HG03095 (cell line): ENCODE results near the gene STXBP4.

Source experiments
- ATAC-seq: cut with Tn5 transposase; IDR thresholded peaks from one replicate; pipeline ENCODE4 v1.9.1; 2021; ENCODE audit warnings: moderate library complexity; ENCODE audit not compliant: unreplicated experiment

STXBP4 gene

GRCh38 chr17:54969658-54970572, 1.4 kb downstream of the STXBP4 start:
- no peak for ATAC-seq

DNA sequence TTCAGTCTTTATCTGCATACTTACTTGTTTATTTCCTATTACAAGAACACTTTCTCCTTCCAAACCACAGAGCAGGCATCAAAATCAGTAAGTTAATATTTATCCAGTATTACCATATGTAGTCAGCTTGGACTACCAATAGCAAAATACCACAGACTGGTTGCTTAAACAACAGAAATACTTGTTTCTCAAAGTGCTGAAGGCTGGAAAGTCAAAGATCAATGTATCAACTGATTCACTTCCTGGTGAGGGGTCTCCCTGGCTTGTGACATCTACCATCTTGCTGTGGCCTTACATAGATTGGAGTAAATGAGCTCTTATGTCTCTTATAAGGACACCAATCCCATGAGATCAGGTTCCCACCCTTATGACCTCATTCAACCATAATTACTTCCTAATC, 2.6 kb downstream of the STXBP4 start:
- ATAC-seq = no peak

DNA sequence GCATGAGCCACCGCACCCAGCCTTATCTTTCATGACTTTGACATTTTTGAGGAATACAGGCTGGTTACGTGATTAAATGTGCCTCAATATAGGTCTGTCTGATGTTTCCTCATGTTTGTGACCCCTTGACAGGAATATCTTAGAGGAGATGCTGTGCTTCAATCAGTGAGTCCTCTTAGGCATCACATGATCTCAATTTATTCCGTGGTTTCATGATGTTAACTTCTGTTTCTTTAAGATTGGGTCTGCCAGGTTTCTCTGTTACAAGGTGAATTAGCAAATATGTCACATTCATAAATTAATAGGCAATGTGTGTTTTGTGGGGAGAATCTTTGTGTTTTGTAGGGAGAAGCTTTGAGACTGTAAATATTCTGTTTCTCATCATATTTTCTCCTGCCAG, 3.3 kb downstream of the STXBP4 start:
- ATAC-seq = no peak

DNA sequence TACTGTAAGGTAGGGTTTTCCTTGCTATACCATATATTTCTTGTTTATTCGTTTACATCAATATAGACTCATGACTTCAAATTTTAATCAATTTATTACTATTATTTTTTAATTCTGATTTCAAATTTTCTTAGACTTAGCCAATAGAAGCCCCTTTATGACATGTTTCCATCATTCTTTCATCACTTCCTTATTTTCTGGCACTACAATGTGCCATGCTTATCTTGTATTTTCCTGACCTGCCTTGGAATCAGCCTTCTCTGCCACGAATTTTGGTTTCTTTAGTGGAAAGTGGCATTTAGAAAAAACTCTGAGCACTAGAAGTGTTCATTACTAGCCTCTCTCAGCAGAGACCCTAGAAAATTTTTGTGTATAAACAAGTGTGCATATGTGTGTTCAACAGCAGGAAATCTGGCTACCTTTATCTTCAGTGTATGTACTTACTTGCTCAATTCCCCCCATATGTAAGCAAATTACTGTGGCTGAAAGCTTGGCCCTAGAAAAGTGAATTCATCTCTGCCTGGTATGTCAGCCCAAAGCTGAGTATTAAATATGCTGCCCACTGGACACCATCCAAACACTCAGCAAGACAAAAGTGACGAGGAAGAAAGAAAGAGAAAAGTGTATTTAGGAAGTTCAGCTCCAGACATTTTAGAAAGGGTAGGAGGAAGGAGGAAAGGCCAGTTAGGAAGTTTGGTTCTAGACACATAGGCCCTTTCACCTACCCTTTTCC, 4.0 kb downstream of the STXBP4 start:
- no peak for ATAC-seq

GRCh38 chr17:54974759-54975158, 6.2 kb downstream of the STXBP4 start:
- no peak for ATAC-seq

GRCh38 chr17:54976316-54976715, 7.8 kb downstream of the STXBP4 start:
- ATAC-seq = no peak

DNA sequence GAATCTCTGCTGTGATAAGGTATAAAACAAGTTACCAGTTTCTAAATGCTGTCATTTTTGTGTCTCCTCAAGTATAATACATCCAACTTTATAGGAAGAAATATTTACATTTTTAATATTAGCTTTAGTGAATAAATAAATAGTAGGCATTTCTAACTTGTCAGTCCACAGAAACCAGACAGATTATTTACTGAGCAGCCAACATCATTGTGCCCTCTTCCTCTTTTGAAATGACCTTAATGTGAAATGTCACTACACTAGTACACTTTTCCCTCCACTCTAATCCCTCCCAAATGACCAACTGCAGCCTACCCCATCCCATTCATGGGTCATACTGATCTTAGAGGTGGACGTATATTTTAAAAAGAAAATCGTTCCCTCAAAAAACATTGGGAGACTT, 9.2 kb downstream of the STXBP4 start:
- no peak for ATAC-seq

DNA sequence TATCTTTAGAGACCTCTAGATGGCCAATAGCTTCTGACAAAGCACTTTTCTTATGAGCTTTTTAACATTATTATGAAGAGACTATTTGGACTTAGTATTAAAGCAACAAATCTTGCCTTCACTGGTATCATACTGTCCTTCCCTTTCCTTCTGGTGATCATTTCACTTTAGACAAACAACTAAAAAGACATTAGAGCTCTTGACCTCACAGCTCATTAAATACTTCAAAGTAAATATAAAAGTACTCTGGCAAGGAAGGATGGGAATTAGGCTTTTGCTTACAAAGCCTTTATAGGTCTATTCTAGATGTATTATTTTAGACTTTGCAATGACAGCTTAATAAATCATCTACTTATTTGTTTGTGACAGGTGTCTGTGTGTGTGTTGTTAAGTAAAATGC, 11.1 kb downstream of the STXBP4 start:
- no peak for ATAC-seq

- no peak for ATAC-seq
Observed at GRCh38 chr17:54980375-54980774, 11.8 kb downstream of the STXBP4 start.

DNA sequence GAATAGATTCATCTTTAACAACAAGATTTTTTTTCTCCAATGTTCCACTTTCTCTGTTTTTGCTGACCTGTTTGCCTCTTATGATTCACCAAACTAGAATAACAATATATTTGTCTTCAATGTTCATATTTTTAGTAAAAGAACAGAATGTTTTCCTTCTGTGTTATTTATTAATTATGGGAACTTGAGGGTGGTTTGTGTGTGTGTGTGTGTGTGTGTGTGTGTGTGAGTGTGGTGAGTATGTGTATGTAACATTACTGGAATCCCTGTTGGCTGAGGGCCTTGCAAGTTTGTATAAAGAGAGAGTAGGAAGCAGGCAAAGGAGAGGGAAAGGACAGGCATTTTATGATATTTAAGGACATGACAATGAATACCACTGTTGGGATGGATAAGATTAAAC, 13.8 kb downstream of the STXBP4 start:
- ATAC-seq = no peak

DNA sequence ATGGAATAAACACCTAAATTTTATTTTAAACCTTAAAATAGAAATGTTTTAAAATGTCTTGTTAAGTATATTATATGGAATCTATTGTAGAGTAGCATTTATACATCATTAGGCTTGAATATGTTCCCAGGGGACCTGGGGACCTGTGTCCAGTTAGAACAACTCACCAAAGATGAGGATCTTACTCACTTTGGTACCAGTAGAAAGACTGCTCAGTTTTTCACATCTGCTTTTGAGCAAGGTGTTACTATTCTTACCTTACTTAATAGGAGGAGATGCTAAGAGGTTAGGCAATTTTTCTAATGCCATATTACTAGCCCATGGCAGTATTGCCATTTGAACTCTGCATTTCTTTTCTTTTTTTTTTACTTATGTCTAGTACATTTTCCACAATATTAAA, 14.7 kb downstream of the STXBP4 start:
- ATAC-seq = no peak

- no peak for ATAC-seq
Observed at GRCh38 chr17:54985476-54985875, 16.9 kb downstream of the STXBP4 start.

DNA sequence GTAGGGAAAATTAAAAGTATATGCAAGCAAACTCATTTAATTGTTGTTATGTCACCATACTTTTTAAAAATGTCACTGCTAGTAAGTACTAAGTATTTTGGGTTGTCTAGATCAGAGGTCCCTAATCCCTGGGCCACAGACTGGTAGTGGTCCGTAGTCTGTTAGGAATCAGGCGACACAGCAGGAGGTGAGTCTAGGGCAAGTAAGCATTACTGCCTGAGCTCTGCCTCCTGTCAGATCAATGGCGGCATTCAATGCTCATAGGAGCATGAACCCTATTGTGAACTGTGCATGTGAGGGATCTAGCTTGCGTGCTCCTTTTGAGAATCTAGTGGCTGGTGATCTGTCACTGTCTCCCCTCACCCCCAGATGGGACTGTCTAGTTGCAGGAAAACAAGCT, 21.6 kb downstream of the STXBP4 start:
- ATAC-seq = no peak

DNA sequence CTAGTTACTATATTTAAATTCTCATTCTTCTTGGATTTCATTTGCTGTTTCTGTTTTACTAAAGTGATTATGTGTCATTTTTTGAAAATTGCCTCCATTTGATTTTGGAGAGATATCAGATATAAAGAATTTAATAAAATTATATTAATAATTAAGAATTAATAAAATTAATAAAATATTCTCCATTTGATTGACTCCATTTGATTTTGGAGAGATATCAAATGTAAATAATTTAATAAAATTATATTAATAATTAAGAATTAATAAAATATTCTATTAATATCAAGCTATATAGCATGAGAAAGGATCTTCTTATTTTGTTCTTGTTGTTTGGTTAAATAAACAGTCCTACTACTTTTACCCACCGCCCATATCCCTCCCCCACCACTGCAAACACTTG, 23.0 kb downstream of the STXBP4 start:
- no peak for ATAC-seq

GRCh38 chr17:54992797-54993639, 24.5 kb downstream of the STXBP4 start:
- ATAC-seq = peak; percentile 72

DNA sequence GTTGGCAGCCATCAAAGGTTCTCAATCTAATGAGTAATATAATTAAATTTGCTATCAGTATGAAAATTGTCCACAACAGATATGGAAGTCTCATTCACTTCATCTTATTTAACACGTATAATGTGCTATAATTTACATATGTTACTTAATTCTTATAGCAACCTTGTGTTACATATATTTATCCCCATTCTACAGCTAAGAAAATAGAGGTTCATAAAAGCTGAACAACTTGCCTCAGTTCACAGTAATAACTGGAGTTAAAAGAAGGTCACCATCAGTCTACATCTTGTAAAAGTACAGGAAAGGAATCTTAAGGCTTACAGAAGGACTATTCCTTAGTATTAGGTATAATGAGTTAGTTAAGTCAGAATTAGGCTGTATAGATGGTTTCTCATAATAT, 27.9 kb downstream of the STXBP4 start:
- no peak for ATAC-seq

DNA sequence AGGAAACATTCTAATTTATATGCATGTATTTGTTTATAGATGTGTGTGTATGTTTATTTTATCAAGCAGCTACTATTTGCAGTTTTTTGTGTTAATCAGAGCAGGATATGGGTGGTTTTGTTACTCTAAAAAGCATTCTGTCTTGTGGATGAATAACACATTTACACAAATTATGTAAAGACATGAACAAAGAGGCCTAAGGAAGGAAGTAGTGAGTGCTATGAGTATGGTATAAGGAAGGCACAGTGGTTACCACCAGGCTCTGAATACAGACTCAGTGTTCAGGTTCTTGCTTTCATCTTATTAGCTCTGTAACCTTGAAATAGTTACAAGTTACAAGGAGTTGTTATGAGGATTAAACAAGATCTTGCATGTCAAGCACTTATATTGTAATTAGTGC, 33.9 kb downstream of the STXBP4 start:
- no peak for ATAC-seq

GRCh38 chr17:55004484-55004883, 35.9 kb downstream of the STXBP4 start:
- no peak for ATAC-seq

DNA sequence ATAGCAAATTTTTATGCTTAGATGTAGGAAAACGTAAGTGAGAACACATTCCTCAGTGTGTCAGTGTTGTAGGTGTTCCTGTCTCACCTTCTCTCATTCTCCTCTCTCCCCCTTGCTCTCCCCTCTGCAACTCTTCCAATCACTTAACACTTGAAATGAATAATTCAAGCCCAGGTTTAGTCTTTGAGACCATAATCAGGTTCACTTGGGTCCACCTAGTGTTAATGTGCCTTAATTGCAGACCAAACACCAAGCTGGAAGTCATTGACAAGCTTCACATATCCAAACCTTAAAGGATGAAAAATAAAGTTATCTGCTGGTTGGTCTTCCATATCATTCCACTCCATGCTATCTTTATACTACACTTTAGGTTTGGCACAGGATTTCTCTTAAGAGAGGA, 37.0 kb downstream of the STXBP4 start:
- no peak for ATAC-seq

- no peak for ATAC-seq
Observed at GRCh38 chr17:55023626-55024025, 55.1 kb downstream of the STXBP4 start.

- peak; percentile 98 for ATAC-seq
Observed at GRCh38 chr17:55037828-55038227, 69.3 kb downstream of the STXBP4 start.
